MM.1S (cell line): ENCODE data around the gene FUT8.
A peak's percentile ranks its signal among the peaks of the same experiment; 100 is the strongest.

Source experiments
- DNase-seq: peaks from one replicate; pipeline ENCODE4 v3.0.0-alpha.2; 2015
- H2AFZ ChIP-seq: fragments of 300-600 bp; sonication (generic); 2 replicates; pipeline ENCODE4 v1.6.0; 2016; ENCODE audit warnings: antibody characterized with exemption, low read length
- H3F3A ChIP-seq: fragments of 300-600 bp; sonication (generic); 2 replicates; pipeline ENCODE4 v1.6.1; 2016; ENCODE audit warnings: mild to moderate bottlenecking, antibody characterized with exemption, low read length, moderate library complexity, mixed read lengths; ENCODE audit not compliant: insufficient read depth
- H3K27ac ChIP-seq: fragments of 300-600 bp; sonication (generic); 2 replicates; pipeline ENCODE4 v1.5.1; 2016; ENCODE audit warnings: mild to moderate bottlenecking, low read length
- H3K27me3 ChIP-seq: fragments of 300-600 bp; sonication (generic); replicated peaks from 2 replicates; pipeline ENCODE4 v1.6.0; 2016; ENCODE audit warnings: low read length; ENCODE audit not compliant: insufficient read depth
- H3K36me3 ChIP-seq: fragments of 300-600 bp; sonication (generic); replicated peaks from 2 replicates; pipeline ENCODE4 v1.6.1; 2016; ENCODE audit warnings: mild to moderate bottlenecking, low read length, mixed read lengths; ENCODE audit not compliant: insufficient read depth
- H3K4me1 ChIP-seq: fragments of 300-600 bp; sonication (generic); 2 replicates; pipeline ENCODE4 v1.6.1; 2016; ENCODE audit warnings: low read length, mixed read lengths
- H3K4me2 ChIP-seq: fragments of 300-600 bp; sonication (generic); 2 replicates; pipeline ENCODE4 v1.6.0; 2016; ENCODE audit warnings: low read depth, low read length
- H3K4me3 ChIP-seq: fragments of 300-600 bp; sonication (generic); 2 replicates; pipeline ENCODE4 v1.5.1; 2016; ENCODE audit warnings: low read length, mixed read lengths
- H3K79me2 ChIP-seq: fragments of 300-600 bp; sonication (generic); 2 replicates; pipeline ENCODE4 v1.6.1; 2016; ENCODE audit warnings: mixed run types, low read length, mixed read lengths
- H3K9ac ChIP-seq: fragments of 300-600 bp; sonication (generic); 2 replicates; pipeline ENCODE4 v1.6.1; 2016; ENCODE audit warnings: low read length, mixed read lengths
- H3K9me2 ChIP-seq: fragments of 300-600 bp; sonication (generic); replicated peaks from 2 replicates; pipeline ENCODE4 v1.6.1; 2016; ENCODE audit warnings: mild to moderate bottlenecking, low read length, mixed read lengths; ENCODE audit not compliant: insufficient read depth
- H3K9me3 ChIP-seq: fragments of 300-600 bp; sonication (generic); replicated peaks from 2 replicates; pipeline ENCODE4 v1.6.1; 2016; ENCODE audit warnings: mild to moderate bottlenecking, low read length, mixed read lengths; ENCODE audit not compliant: insufficient read depth
- H4K20me1 ChIP-seq: fragments of 300-600 bp; sonication (generic); 2 replicates; pipeline ENCODE4 v1.6.1; 2016; ENCODE audit warnings: mild to moderate bottlenecking, low read length, moderate library complexity, mixed read lengths; ENCODE audit not compliant: insufficient read depth
- CTCF ChIP-seq: fragments of 300-600 bp; sonication (generic); IDR thresholded peaks from 2 replicates; pipeline ENCODE4 v1.5.1; 2016; ENCODE audit warnings: antibody characterized with exemption, low read length, mixed read lengths
- EZH2 ChIP-seq: fragments of 300-600 bp; sonication (generic); optimal IDR thresholded peaks from 2 replicates; pipeline ENCODE3; 2017; ENCODE audit warnings: low read depth, mild to moderate bottlenecking, antibody characterized with exemption, low read length, mixed read lengths
- EZH2phosphoT487 ChIP-seq: fragments of 300-600 bp; sonication (generic); IDR thresholded peaks from 2 replicates; pipeline ENCODE4 v1.6.1; 2018; ENCODE audit warnings: antibody characterized with exemption, low read length

FUT8 gene

DNA sequence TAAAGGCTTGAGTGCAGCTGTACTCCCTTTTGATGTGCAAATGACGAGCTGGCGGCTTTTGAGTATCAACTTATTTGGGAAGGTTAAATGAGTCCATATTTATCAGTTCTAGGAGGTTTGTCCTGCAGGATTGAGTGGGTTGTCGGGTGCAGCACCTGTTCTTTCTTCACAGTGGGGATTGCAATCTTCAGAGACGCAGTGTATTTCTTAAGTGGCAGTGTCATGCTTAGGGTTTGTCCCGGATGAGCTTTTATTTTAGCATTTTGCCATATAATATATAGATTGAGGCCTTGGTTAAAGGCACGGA lies 1.2 kb downstream of the FUT8 start:
- Histone ChIP-seq H3K36me3 (no peaks in the 10 kb centered on the region), H3K9ac (peak overlapping the region; percentile 65; the same call in 1 of the 2 replicates), H3K27ac (peak overlapping the region; percentile 47; the same call in 1 of the 2 replicates), H3F3A (no peaks in the 10 kb centered on the region), H3K9me3 (no peaks in the 10 kb centered on the region), H3K4me3 (peak overlapping the region; percentile 78), H4K20me1 (no peaks in the 10 kb centered on the region), H3K4me2 (peak overlapping the region; percentile 65; the same call in 1 of the 2 replicates), H3K79me2 (peaks cover 54% of the 10 kb centered on the region), H3K9me2 (no peaks in the 10 kb centered on the region), H3K4me1 (peaks cover 7% of the 10 kb centered on the region; the same call in 1 of the 2 replicates), H2AFZ (peak overlapping the region; percentile 45; the same call in 1 of the 2 replicates), H3K27me3 (no peaks in the 10 kb centered on the region)
- TF ChIP-seq CTCF (no peak), EZH2phosphoT487 (no peak), EZH2 (no peak)
- DNase-seq = peak; percentile 10

DNA sequence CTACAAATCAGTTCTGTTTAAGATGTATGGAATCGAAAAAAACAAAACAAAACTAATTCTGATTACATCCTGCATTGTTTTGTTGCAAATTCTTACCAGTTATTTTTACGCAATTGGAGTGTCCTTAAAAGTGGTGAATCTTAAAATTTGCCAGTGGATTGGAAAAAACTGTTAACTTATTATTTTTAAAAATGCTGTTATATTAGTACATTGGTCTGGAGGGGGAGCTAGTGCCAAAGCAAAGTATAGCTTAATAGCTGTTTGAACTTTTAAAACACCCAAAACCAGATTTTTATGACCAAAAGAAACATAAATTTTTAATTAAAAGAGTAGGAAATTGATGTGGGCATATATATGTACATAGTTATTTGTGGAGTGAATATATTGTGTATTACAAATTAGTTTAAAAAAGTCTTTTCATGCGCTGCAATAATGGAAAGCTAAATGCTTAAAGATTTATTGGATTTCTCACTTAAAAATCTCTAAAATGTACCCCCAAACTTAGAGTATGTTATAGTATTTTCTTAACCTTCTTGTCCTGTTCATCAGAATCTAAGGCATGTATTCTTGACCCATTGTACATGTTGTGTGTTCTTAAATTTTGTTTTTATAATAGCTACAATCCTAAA lies 2.5 kb downstream of the FUT8 start:
- Histone ChIP-seq H4K20me1 (no peaks in the 10 kb centered on the region), H3K4me3 (peak overlapping the region; percentile 78), H3K4me1 (peaks cover 7% of the 10 kb centered on the region; the same call in 1 of the 2 replicates), H3F3A (no peaks in the 10 kb centered on the region), H3K79me2 (peaks cover 58% of the 10 kb centered on the region), H3K9me2 (no peaks in the 10 kb centered on the region), H3K9ac (no peak overlapping the region), H3K9me3 (no peaks in the 10 kb centered on the region), H3K27ac (no peak overlapping the region), H3K4me2 (peak overlapping the region; percentile 65), H2AFZ (no peak overlapping the region), H3K27me3 (no peaks in the 10 kb centered on the region), H3K36me3 (no peaks in the 10 kb centered on the region)
- DNase-seq = peak; percentile 25
- TF ChIP-seq EZH2 (no peak), CTCF (peak; percentile 35)

DNA sequence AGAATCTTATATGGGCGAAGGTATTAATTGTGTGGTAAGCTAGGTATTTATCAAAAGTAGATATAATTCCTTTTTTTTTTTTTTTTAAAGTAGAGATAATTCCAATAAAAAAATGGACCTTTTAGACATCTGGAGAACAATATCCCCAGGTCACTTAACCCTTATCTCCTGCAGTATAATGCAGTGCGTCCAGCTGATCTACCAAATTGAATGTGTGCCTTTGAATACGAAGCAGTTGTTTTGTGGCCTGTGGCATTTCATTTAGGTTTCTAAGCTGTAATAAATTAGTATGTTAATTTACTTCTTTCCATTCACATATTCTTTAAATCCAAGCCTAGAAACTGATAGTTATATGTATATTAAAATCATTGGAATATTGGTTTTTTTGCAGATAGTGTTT lies 3.1 kb downstream of the FUT8 start:
- DNase-seq = no peak
- Histone ChIP-seq H3K27me3 (no peaks in the 10 kb centered on the region), H3K4me1 (peaks cover 7% of the 10 kb centered on the region; the same call in 1 of the 2 replicates), H3K4me3 (no peak overlapping the region), H3K9me3 (no peaks in the 10 kb centered on the region), H3K4me2 (no peak overlapping the region), H3K27ac (no peak overlapping the region), H3K9me2 (no peaks in the 10 kb centered on the region), H3K9ac (no peak overlapping the region), H4K20me1 (no peaks in the 10 kb centered on the region), H3K79me2 (peaks cover 58% of the 10 kb centered on the region), H3K36me3 (no peaks in the 10 kb centered on the region), H2AFZ (no peak overlapping the region), H3F3A (no peaks in the 10 kb centered on the region)
- no peak for TF ChIP-seq EZH2
- no peak for TF ChIP-seq EZH2phosphoT487
- no peak for TF ChIP-seq CTCF
